Measurements from ENCODE around the gene HMG20B.

GRCh38 chr19:3575260-3575741 is 2.6 kb downstream of the HMG20B start:
- no peak for TF ChIP-seq CTCF (IDR thresholded peaks at IDR 0.05)
- no peak for TF ChIP-seq RAD21 (IDR thresholded peaks at IDR 0.05; ENCODE audit: low read length)
- no peak for TF ChIP-seq SMC3 (IDR thresholded peaks at IDR 0.05; ENCODE audit: low read depth, low read length)
- TF ChIP-seq POLR2AphosphoS5 (IDR thresholded peaks at IDR 0.05; ENCODE audit: low read depth, low read length), result no peak
- TF ChIP-seq TAF1 (IDR thresholded peaks at IDR 0.05; ENCODE audit: borderline replicate concordance, low read depth, low read length), result no peak
- TF ChIP-seq JUND (IDR thresholded peaks at IDR 0.05), result no peak
- TF ChIP-seq EP300 (IDR thresholded peaks at IDR 0.05; ENCODE audit: borderline replicate concordance in 1 of 2, low read depth in 1 of 2, low read length in 1 of 2), result no peak
- no peak for TF ChIP-seq USF2 (IDR thresholded peaks at IDR 0.05; ENCODE audit: borderline replicate concordance, low read depth, low read length)
- no peak for TF ChIP-seq MAX (IDR thresholded peaks at IDR 0.05; ENCODE audit: low read depth)
- no peak for TF ChIP-seq YY1 (IDR thresholded peaks at IDR 0.05; ENCODE audit: low read depth)
- no peak for TF ChIP-seq GATA2 (CRISPR knock-in tag; IDR thresholded peaks at IDR 0.05)
- no peak for TF ChIP-seq REST (IDR thresholded peaks at IDR 0.05; ENCODE audit: low read depth, low read length)
- TF ChIP-seq ELF1 (IDR thresholded peaks at IDR 0.05), result no peak
